ENCODE results near the gene FRK. TPM values are rescaled to one million over a fixed set of nuclear protein-coding genes. Genes with fewer than 3 reads are reported as not detected.

The FRK gene, protein sequence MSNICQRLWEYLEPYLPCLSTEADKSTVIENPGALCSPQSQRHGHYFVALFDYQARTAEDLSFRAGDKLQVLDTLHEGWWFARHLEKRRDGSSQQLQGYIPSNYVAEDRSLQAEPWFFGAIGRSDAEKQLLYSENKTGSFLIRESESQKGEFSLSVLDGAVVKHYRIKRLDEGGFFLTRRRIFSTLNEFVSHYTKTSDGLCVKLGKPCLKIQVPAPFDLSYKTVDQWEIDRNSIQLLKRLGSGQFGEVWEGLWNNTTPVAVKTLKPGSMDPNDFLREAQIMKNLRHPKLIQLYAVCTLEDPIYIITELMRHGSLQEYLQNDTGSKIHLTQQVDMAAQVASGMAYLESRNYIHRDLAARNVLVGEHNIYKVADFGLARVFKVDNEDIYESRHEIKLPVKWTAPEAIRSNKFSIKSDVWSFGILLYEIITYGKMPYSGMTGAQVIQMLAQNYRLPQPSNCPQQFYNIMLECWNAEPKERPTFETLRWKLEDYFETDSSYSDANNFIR
- total RNA-seq, result 0.11 and 0.26 TPM in 2 replicates

DNA sequence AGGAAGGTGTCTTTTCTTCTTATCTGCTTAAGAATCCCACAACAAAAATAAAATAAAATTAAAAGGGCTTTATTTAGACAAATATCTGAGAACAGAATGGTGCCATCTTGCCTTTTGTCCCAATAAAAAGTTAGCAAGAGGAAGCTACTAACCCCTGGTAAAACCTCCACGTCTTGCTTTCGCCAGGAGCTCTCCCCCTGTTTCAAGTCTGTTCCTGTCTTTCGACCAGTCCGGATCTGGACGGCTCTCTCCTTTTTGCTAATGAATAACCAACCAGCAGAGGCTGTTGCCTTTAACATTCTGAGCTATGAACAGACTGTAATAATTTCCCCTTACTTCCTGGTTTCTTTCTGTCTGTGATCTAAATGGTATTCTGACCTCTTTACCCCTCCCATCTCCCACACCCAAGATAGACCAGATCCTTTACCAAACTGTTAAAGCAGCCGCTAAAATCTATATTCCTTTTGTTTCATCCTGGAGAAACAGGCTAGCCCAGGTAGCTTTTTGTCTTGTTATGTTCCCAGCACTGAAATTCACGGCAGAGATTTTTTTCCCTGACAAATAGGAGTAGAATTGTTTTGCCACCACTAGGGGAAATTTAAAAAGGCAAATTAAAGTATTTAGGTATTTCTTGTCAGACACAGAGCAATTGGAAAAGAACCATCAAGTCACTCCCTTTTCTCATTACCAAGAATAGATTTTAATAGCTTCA lies at the start of gene FRK:
Gene FRK (minus strand): TSS at position 320 of the 712 bp plus-strand sequence. CDS start 580 bp downstream, outside the sequence.

DNA sequence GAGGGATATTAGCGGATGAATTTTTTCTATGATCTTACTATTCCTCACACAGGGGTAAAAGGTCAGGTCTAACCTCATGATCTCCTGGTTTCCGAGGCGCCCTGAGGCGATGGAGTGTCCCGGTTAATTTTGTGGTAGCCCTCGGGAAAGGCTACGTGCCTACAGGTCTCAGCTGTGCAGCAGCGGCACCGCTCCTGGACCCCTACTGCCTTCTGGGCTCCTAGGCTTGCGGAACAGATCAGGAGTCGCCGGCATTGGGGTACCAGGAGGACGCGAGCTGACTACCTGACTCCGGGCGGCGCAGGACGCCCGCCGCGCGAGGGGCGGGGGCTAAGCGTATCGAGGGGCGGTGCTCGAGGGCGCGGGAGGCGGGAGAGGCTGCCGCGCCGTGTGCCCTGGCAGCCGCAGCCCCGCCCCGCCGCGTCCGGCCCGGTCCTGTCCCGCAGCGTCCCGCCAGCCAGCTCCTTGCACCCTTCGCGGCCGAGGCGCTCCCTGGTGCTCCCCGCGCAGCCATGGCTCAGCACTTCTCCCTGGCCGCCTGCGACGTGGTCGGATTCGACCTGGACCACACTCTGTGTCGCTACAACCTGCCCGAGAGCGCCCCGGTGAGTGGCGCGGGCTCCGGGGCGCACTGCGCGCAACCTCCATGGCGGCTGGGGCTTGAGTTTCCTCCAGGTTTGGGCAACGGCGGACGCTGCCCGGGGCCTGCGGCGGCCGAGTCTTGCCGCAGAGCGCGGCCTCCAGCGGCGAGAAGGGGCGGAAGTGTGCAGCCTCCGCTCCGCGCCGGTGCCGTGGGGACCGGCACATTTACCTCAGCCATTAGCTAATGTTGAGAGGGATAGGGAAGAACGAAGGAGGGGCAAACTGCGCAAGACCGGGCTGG lies 40.0 kb upstream of the FRK start, which contains the start of gene NT5DC1:
Gene NT5DC1 (plus strand): TSS at position 435 of the 883 bp plus-strand sequence. CDS start 78 bp downstream, at position 513.

Other genes with a start within 250 kb of the FRK start
- gene NT5DC1, start 40.0 kb upstream of the FRK start, total RNA-seq, result 3.9 and 5.7 TPM in 2 replicates
- not detected in 2 replicates for gene COL10A1, start 65.2 kb upstream of the FRK start, total RNA-seq
- gene TSPYL4, start 193.2 kb upstream of the FRK start, total RNA-seq, result 7.6 TPM in 2 replicates
- 65.9 and 78.5 TPM in 2 replicates for gene TSPYL1, start 219.0 kb upstream of the FRK start, total RNA-seq

All from dermis lymphatic vessel endothelial cell (primary cell).